Activated naive CD8-positive, alpha-beta T cell treated with anti-CD3 and anti-CD28 coated beads, Interleukin-2, amount 10 ng/mL, durations not matched to agents 7 days and 5 days (primary cell): Measurements from ENCODE around the gene SSU72. TPM values are rescaled to one million over a fixed set of nuclear protein-coding genes. Genes with fewer than 3 reads are reported as not detected.

Experiments
- ATAC-seq: fragments of 150-1000 bp; cut with Tn5 transposase; one replicate; pipeline ENCODE4 v1.10.0; 2021; ENCODE audit warnings: low read depth, moderate library complexity
- POLR2A ChIA-PET: fragments of 350-600 bp; sonication (Branson Sonifier 250); formaldehyde crosslinking; loops from one replicate; lab custom pipeline; 2021; ENCODE audit warnings: antibody characterized with exemption; lab: Charles Lee
- DNase-seq: peaks from one replicate; pipeline ENCODE4 v3.0.0; 2021
- H3K27ac Mint-ChIP-seq: one replicate; pipeline ENCODE4 v1.8.0; 2022; ENCODE audit warnings: mild to moderate bottlenecking, mixed read lengths
- H3K27me3 Mint-ChIP-seq: one replicate; pipeline ENCODE4 v1.8.0; 2022; ENCODE audit warnings: mild to moderate bottlenecking, moderate library complexity, mixed read lengths
- H3K36me3 Mint-ChIP-seq: one replicate; pipeline ENCODE4 v1.8.0; 2021; ENCODE audit warnings: mild to moderate bottlenecking, mixed read lengths
- H3K4me1 Mint-ChIP-seq: one replicate; pipeline ENCODE4 v1.8.0; 2021; ENCODE audit warnings: mixed read lengths
- H3K4me3 Mint-ChIP-seq: one replicate; pipeline ENCODE4 v1.8.0; 2022; ENCODE audit warnings: mild to moderate bottlenecking, moderate library complexity, mixed read lengths
- H3K9me3 Mint-ChIP-seq: one replicate; pipeline ENCODE4 v1.8.0; 2021; ENCODE audit warnings: mixed read lengths
- total RNA-seq, 2 experiments: library from RNA; stranded (reverse); gene quantifications; one replicate each; pipeline ENCODE4 v1.2.3, GENCODE V29; 2021

Gene SSU72
- total RNA-seq, 2 experiments from 2014 or later = 118 TPM

DNA sequence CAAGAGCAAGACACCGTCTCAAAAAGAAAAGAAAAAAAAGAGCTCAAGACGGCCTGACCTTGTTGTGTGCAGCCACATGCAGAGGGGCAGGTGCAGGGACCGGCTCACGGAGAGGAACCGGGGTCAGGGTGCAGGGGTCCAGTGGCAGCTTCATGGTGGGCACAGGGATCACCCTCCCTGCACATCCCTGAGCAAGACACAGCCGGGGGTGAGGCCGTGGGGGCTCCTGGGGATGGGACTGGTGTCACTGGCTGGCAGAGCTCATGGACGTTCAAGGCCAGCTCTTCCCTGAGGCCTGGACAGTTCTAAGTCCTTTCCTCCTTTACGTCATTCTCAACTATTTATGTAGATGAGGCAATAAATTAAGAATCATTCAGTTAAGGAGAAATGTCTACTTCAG lies 27.7 kb downstream of the SSU72 start:
- no peak for ATAC-seq
- POLR2A ChIA-PET = interaction anchor here (0.7 to 1.0 kb wide), 4 partner anchors 10 to 85 kb away, joined by 3 to 5 read pairs (median 3); no protein-coding TSS in a partner anchor

DNA sequence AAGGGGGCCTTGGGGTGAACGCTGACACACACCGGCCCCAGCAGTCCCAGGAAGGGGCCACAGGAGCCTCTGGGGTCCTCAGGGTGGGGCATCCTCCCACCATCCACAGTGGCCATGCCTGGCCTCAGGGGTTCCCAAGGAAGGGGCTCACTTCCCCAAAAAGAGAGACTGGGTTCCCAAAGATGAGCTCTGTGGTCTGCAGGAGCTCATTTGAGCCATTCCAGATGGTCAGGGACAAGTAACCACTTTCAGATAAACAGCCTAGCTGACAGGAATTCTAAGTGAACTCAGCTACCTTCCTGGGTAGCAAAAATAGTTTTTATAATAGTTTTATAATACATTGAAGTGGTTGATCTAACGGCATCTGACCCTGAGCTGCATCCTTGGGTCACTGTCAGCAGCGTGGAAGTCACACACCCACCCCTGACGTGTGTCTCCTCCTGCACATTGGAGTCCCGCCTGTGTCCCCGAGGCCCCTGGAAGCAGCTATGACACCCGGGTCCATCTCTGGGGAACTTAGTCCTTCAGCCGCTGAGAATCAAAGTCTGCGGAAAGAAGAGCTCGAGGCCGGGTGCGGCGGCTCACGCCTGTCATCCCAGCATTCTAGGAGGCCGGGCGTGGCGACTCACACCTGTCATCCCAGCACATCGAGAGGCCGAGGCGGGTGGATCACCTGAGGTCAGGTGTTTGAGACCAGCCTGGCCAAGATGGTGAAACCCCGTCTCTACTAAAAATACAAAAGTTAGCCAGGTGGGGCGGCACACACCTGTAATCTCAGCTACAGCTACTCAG lies 28.5 kb downstream of the SSU72 start:
- Mint-ChIP-seq H3K36me3 (peaks cover 3% of the 10 kb centered on the region), H3K4me3 (no peak overlapping the region), H3K27me3 (no peaks in the 10 kb centered on the region), H3K4me1 (no peaks in the 10 kb centered on the region), H3K27ac (no peak overlapping the region), H3K9me3 (no peaks in the 10 kb centered on the region)
- POLR2A ChIA-PET = interaction anchor here (1.0 kb wide), 1 partner anchor 9 kb away, joined by 3 read pairs; no protein-coding TSS in a partner anchor
- DNase-seq (no peak), ATAC-seq (no peak)

More for the DNA sequence above, 27.7 kb downstream of the SSU72 start:
- H3K4me1 Mint-ChIP-seq = no peaks in the 10 kb centered on the region
- peaks cover 1% of the 10 kb centered on the region for H3K36me3 Mint-ChIP-seq
- no peak overlapping the region for H3K27ac Mint-ChIP-seq
- no peak for DNase-seq
- H3K4me3 Mint-ChIP-seq = no peak overlapping the region
- H3K9me3 Mint-ChIP-seq = no peaks in the 10 kb centered on the region
- no peaks in the 10 kb centered on the region for H3K27me3 Mint-ChIP-seq

- Mint-ChIP-seq H3K4me3 (no peak overlapping the region), H3K4me1 (no peaks in the 10 kb centered on the region), H3K27ac (no peak overlapping the region), H3K27me3 (no peaks in the 10 kb centered on the region), H3K36me3 (peaks cover 3% of the 10 kb centered on the region), H3K9me3 (no peaks in the 10 kb centered on the region)
- POLR2A ChIA-PET = no interaction called here
- ATAC-seq (no peak), DNase-seq (no peak)
These were observed 30.1 kb downstream of the SSU72 start for GRCh38 chr1:1544544-1544943.

GRCh38 chr1:1543706-1544099 lies 31.0 kb downstream of the SSU72 start:
- no peaks in the 10 kb centered on the region for H3K9me3 Mint-ChIP-seq
- H3K27me3 Mint-ChIP-seq = no peaks in the 10 kb centered on the region
- no peaks in the 10 kb centered on the region for H3K4me1 Mint-ChIP-seq
- no peak overlapping the region for H3K4me3 Mint-ChIP-seq
- DNase-seq (no peak), ATAC-seq (no peak)
- H3K36me3 Mint-ChIP-seq = peaks cover 3% of the 10 kb centered on the region
- no peak overlapping the region for H3K27ac Mint-ChIP-seq
- POLR2A ChIA-PET = no interaction called here

GRCh38 chr1:1542766-1543705 lies 31.6 kb downstream of the SSU72 start:
- Mint-ChIP-seq H3K4me1 (no peaks in the 10 kb centered on the region), H3K27ac (no peak overlapping the region), H3K4me3 (no peak overlapping the region), H3K9me3 (no peaks in the 10 kb centered on the region), H3K36me3 (peaks cover 3% of the 10 kb centered on the region), H3K27me3 (no peaks in the 10 kb centered on the region)
- DNase-seq (no peak), ATAC-seq (no peak)
- POLR2A ChIA-PET = no interaction called here

- no peaks in the 10 kb centered on the region for H3K4me1 Mint-ChIP-seq
- DNase-seq = no peak
- no peak for ATAC-seq
- peaks cover 3% of the 10 kb centered on the region for H3K36me3 Mint-ChIP-seq
- no peaks in the 10 kb centered on the region for H3K9me3 Mint-ChIP-seq
- H3K27me3 Mint-ChIP-seq = no peaks in the 10 kb centered on the region
- no peak overlapping the region for H3K27ac Mint-ChIP-seq
- POLR2A ChIA-PET = no interaction called here
- H3K4me3 Mint-ChIP-seq = no peak overlapping the region
These were observed 32.5 kb downstream of the SSU72 start for GRCh38 chr1:1541956-1542765.

- no peak for DNase-seq
- POLR2A ChIA-PET = no interaction called here
- H3K27ac Mint-ChIP-seq = no peak overlapping the region
- no peaks in the 10 kb centered on the region for H3K27me3 Mint-ChIP-seq
- no peaks in the 10 kb centered on the region for H3K4me1 Mint-ChIP-seq
- H3K4me3 Mint-ChIP-seq = no peak overlapping the region
- no peaks in the 10 kb centered on the region for H3K9me3 Mint-ChIP-seq
- peaks cover 3% of the 10 kb centered on the region for H3K36me3 Mint-ChIP-seq
- ATAC-seq = no peak
These were observed 33.6 kb downstream of the SSU72 start for GRCh38 chr1:1540818-1541628.

- H3K27me3 Mint-ChIP-seq = no peaks in the 10 kb centered on the region
- no peak within 1 kb of the TSS for H3K27ac Mint-ChIP-seq
- H3K4me1 Mint-ChIP-seq = no peaks in the 10 kb centered on the region
- POLR2A ChIA-PET = no interaction called here
- DNase-seq = peak; percentile 62
- ATAC-seq = peak; percentile 48
- H3K36me3 Mint-ChIP-seq = peaks cover 3% of the 10 kb centered on the region
- H3K4me3 Mint-ChIP-seq = peak within 1 kb of the TSS; percentile 53
- H3K9me3 Mint-ChIP-seq = no peaks in the 10 kb centered on the region
These were observed 34.4 kb downstream of the SSU72 start, which contains the start of gene TMEM240 for GRCh38 chr1:1540090-1540817. TMEM240 (minus strand) TSS chr1:1540624; CDS start chr1:1540346, 278 bp downstream.

GRCh38 chr1:1539310-1540089 lies 35.2 kb downstream of the SSU72 start:
- Mint-ChIP-seq H3K9me3 (no peaks in the 10 kb centered on the region), H3K27me3 (no peaks in the 10 kb centered on the region), H3K4me1 (no peaks in the 10 kb centered on the region), H3K4me3 (peak overlapping the region; percentile 53), H3K27ac (no peak overlapping the region), H3K36me3 (peaks cover 2% of the 10 kb centered on the region)
- no peak for DNase-seq
- no peak for ATAC-seq
- POLR2A ChIA-PET = interaction anchor here (0.6 kb wide), 1 partner anchor 13 kb away, joined by 5 read pairs; no protein-coding TSS in a partner anchor

DNA sequence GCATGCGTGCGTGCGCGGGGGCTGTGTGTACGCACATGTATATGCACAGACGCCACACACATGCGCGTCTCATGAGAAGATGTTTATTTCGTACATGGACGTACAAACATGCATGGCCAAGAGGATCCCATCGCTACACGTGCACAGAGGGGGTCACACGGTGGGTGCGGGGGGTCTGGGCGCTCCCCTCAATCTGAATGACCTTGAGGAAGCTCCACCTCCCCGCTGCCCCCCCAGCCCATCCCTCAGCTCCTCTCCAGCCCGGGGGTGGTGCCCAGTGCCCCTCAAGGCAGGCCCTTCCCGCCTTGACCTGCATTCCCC lies 35.7 kb downstream of the SSU72 start:
- no peak overlapping the region for H3K27ac Mint-ChIP-seq
- no peaks in the 10 kb centered on the region for H3K27me3 Mint-ChIP-seq
- H3K4me1 Mint-ChIP-seq = no peaks in the 10 kb centered on the region
- DNase-seq (no peak), ATAC-seq (no peak)
- POLR2A ChIA-PET = interaction anchor here (0.6 kb wide), 1 partner anchor 14 kb away, joined by 5 read pairs; no protein-coding TSS in a partner anchor
- no peak overlapping the region for H3K4me3 Mint-ChIP-seq
- H3K9me3 Mint-ChIP-seq = no peaks in the 10 kb centered on the region
- peaks cover 2% of the 10 kb centered on the region for H3K36me3 Mint-ChIP-seq

DNA sequence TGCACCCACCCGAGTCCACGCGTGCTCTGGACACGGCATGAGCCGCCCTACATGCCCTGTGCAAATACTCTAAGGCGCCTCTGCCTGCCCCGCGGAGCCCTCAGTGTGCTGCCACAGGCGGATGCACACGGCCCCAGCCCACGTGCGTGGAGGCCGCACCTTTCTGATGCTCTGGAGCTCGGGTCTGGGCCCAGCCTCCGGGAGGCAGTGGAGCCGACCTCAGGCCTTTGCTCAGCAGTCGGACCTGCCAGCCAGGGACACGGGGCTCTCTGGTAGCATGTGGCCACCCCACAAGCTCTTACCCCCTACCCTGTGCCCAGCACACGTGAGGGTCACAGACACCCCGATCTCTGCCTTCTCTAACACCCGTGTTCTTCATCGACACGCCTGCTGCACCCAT lies 36.3 kb downstream of the SSU72 start:
- no peaks in the 10 kb centered on the region for H3K9me3 Mint-ChIP-seq

More for the DNA sequence above, 36.3 kb downstream of the SSU72 start:
- Mint-ChIP-seq H3K4me1 (no peaks in the 10 kb centered on the region), H3K36me3 (peaks cover 2% of the 10 kb centered on the region), H3K27ac (no peak overlapping the region), H3K4me3 (no peak overlapping the region), H3K27me3 (no peaks in the 10 kb centered on the region)
- DNase-seq (no peak), ATAC-seq (no peak)
- POLR2A ChIA-PET = no interaction called here
